Osteoblast (primary cell): ENCODE data around the gene NTHL1. TPM values are rescaled to one million over a fixed set of nuclear protein-coding genes. Genes with fewer than 3 reads are reported as not detected.

ENCODE experiments used
- DNase-seq: peaks from one replicate; pipeline ENCODE4 v3.0.0; 2011; ENCODE audit warnings: low spot score, mixed read lengths; ENCODE audit not compliant: insufficient read length; ENCODE audit errors: missing footprints
- H2AFZ ChIP-seq: 2 replicates; pipeline ENCODE4 v1.6.0; 2011; ENCODE audit warnings: mild to moderate bottlenecking, low read length
- H3K27ac ChIP-seq: 2 replicates; pipeline ENCODE4 v1.5.1; 2011; ENCODE audit warnings: mild to moderate bottlenecking, low read depth, low read length, moderate library complexity
- H3K27me3 ChIP-seq: 2 replicates; pipeline ENCODE4 v1.6.0; 2012; ENCODE audit warnings: mild to moderate bottlenecking, control low read depth, inconsistent platforms, low read length, moderate library complexity; ENCODE audit not compliant: insufficient read depth
- H3K36me3 ChIP-seq: 2 replicates; pipeline ENCODE4 v1.5.1; 2011; ENCODE audit warnings: mild to moderate bottlenecking, low read length, control low read depth, moderate library complexity; ENCODE audit not compliant: insufficient read depth
- H3K4me1 ChIP-seq: 2 replicates; pipeline ENCODE4 v1.5.1; 2011; ENCODE audit warnings: mild to moderate bottlenecking, low read length, control low read depth, moderate library complexity; ENCODE audit not compliant: insufficient read depth
- H3K4me2 ChIP-seq: 2 replicates; pipeline ENCODE4 v1.6.0; 2011; ENCODE audit warnings: mild to moderate bottlenecking, low read length; ENCODE audit not compliant: insufficient read depth
- H3K4me3 ChIP-seq: fragments of 200-600 bp; sonication (generic); 3 replicates; pipeline ENCODE4 v1.5.1; 2012; ENCODE audit warnings: mild to moderate bottlenecking, low read length, inconsistent platforms; ENCODE audit not compliant: insufficient read depth
- H3K79me2 ChIP-seq: 2 replicates; pipeline ENCODE4 v1.6.0; 2012; ENCODE audit warnings: mild to moderate bottlenecking, low read length, control low read depth, inconsistent platforms; ENCODE audit not compliant: insufficient read depth
- H3K9me3 ChIP-seq: 2 replicates; pipeline ENCODE4 v1.5.1; 2011; ENCODE audit warnings: low read depth, low read length, control low read depth
- H4K20me1 ChIP-seq: 2 replicates; pipeline ENCODE4 v1.6.0; 2012; ENCODE audit warnings: mild to moderate bottlenecking, low read length, control low read depth; ENCODE audit not compliant: insufficient read depth
- CTCF ChIP-seq: IDR thresholded peaks from 2 replicates; pipeline ENCODE4 v1.5.1; 2011; ENCODE audit warnings: mild to moderate bottlenecking, low read depth, low read length, moderate library complexity; ENCODE audit errors: extremely low read depth
- total RNA-seq: library from RNA; depleted of rRNA; stranded (reverse); fragments of >200 nt; gene quantifications from 2 replicates; pipeline ENCODE4 v1.2.3, GENCODE V29; 2012

NTHL1 gene
- total RNA-seq, 1 donor = 22.8 TPM

GRCh38 chr16:2009791-2010510 is 37.7 kb downstream of the NTHL1 start, which contains the start of gene ZNF598:
Gene ZNF598, minus strand, starts transcription at chr16:2009821.
- peaks cover 26% of the 10 kb centered on the region for H3K4me1 ChIP-seq
- H3K9me3 ChIP-seq = no peaks in the 10 kb centered on the region
- H3K4me2 ChIP-seq = peak within 1 kb of the TSS; percentile 98
- no peaks in the 10 kb centered on the region for H3K36me3 ChIP-seq
- H3K4me3 ChIP-seq = peak within 1 kb of the TSS; percentile 82
- peaks cover 55% of the 10 kb centered on the region for H3K79me2 ChIP-seq
- H2AFZ ChIP-seq = peak within 1 kb of the TSS; percentile 84
- no peak for TF ChIP-seq CTCF
- peaks cover 40% of the 10 kb centered on the region for H4K20me1 ChIP-seq
- DNase-seq = peak; percentile 100
- peak within 1 kb of the TSS; percentile 88 for H3K27ac ChIP-seq
- no peaks in the 10 kb centered on the region for H3K27me3 ChIP-seq

- no peaks in the 10 kb centered on the region for H3K36me3 ChIP-seq
- peak overlapping the region; percentile 57 for H3K27ac ChIP-seq
- H2AFZ ChIP-seq = no peak overlapping the region
- peak overlapping the region; percentile 82 for H3K4me3 ChIP-seq
- H3K4me1 ChIP-seq = peaks cover 29% of the 10 kb centered on the region
- H3K79me2 ChIP-seq = peaks cover 62% of the 10 kb centered on the region
- H4K20me1 ChIP-seq = peaks cover 47% of the 10 kb centered on the region
- H3K9me3 ChIP-seq = no peaks in the 10 kb centered on the region
- peak overlapping the region; percentile 96 for H3K4me2 ChIP-seq
- no peak for TF ChIP-seq CTCF
- H3K27me3 ChIP-seq = no peaks in the 10 kb centered on the region
- DNase-seq = peak; percentile 91
Observed at GRCh38 chr16:2009164-2009711, 38.4 kb downstream of the NTHL1 start.

GRCh38 chr16:2008631-2009163 is 38.9 kb downstream of the NTHL1 start:
- Histone ChIP-seq H3K27ac (peak overlapping the region; percentile 57), H3K36me3 (no peaks in the 10 kb centered on the region), H3K27me3 (no peaks in the 10 kb centered on the region), H3K9me3 (no peaks in the 10 kb centered on the region), H4K20me1 (peaks cover 52% of the 10 kb centered on the region), H3K79me2 (peaks cover 67% of the 10 kb centered on the region), H3K4me1 (peaks cover 32% of the 10 kb centered on the region), H3K4me3 (peak overlapping the region; percentile 82), H3K4me2 (peak overlapping the region; percentile 96), H2AFZ (no peak overlapping the region)
- TF ChIP-seq CTCF = no peak
- DNase-seq = peak; percentile 92

GRCh38 chr16:2008009-2008526 is 39.6 kb downstream of the NTHL1 start:
- peaks cover 74% of the 10 kb centered on the region for H3K79me2 ChIP-seq
- TF ChIP-seq CTCF = no peak

More at GRCh38 chr16:2008009-2008526, 39.6 kb downstream of the NTHL1 start:
- Histone ChIP-seq H3K27me3 (no peaks in the 10 kb centered on the region), H3K9me3 (no peaks in the 10 kb centered on the region), H3K27ac (peak overlapping the region; percentile 57), H3K36me3 (peaks cover 5% of the 10 kb centered on the region), H3K4me2 (peak overlapping the region; percentile 96), H4K20me1 (peaks cover 59% of the 10 kb centered on the region), H3K4me3 (peak overlapping the region; percentile 82), H2AFZ (no peak overlapping the region), H3K4me1 (peaks cover 32% of the 10 kb centered on the region)
- DNase-seq = peak; percentile 96
